Left ventricle myocardium superior (tissue), 1 donor: ENCODE data around the gene CAPN2. TPM values are rescaled to one million over a fixed set of nuclear protein-coding genes. Genes with fewer than 3 reads are reported as not detected.
A peak's percentile ranks its signal among the peaks of the same experiment; 100 is the strongest.

Experiments used
- ATAC-seq: fragments of 200-7000 bp; cut with Tn5 transposase; one replicate; pipeline ENCODE4 v1.9.1; 2020; ENCODE audit warnings: mild to moderate bottlenecking, moderate library complexity
- DNase-seq: peaks from one replicate; pipeline ENCODE4 v3.0.0-alpha.2; 2020
- intact Hi-C: fragments of 100-400 bp; cut with micrococcal nuclease; formaldehyde crosslinking; loops from one replicate; pipeline ENCODE4 v1.11.0; 2022
- total RNA-seq: library from RNA; stranded (reverse); fragmentation: NEBNext Ultra II Directional; extraction: Animal tissue kit (Norgen Biotek cat#: 25700); gene quantifications from one replicate; pipeline ENCODE4 v1.2.1, GENCODE V29; 2021
- donor health status: DM: no; HTN: yes; CAD: no; lungs with severe emphysema.

Gene CAPN2
- total RNA-seq, 1 donor from 2014 or later, result 76.9 TPM

GRCh38 chr1:223750730-223751570 is 38.6 kb downstream of the CAPN2 start:
- ATAC-seq (no peak), DNase-seq (no peak)
- intact Hi-C loops, result no loop called here

- DNase-seq (no peak), ATAC-seq (no peak)
- intact Hi-C loops, result no loop called here
Measured at GRCh38 chr1:223751696-223752095, 39.4 kb downstream of the CAPN2 start.

DNA sequence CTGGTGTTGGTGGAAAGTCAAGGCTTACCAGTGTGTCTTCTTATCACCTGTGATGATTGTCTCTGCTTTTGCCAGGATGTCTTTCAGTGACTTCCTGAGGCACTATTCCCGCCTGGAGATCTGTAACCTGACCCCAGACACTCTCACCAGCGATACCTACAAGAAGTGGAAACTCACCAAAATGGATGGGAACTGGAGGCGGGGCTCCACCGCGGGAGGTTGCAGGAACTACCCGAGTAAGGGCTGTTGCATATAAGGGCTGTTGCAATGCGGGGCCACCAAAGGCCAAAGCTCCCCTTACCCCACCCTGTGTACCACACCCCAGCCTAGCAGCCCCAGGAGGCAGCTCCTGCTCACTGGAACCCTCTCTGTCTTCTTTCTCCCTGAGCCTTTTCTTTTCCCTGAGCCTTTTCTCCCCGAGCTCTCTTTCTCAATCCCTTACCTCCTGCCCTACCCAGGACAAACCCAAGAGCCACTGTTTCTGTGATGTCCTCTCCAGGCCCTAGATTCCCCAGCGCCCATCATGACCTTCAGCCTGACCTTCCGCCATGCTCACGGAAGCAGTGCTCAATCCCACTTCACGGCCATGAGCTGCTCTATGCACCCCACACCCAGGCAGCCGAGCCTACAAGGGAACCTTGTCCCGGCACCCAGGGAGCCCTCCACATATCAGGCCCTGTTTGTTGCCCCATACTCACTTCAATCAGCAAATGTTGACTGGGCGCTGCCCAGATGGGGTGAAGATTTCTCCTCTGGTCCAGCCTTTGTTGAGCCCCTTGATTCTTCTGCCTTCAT is 40.6 kb downstream of the CAPN2 start:
- no peak for DNase-seq
- intact Hi-C loops, result no loop called here
- ATAC-seq, result no peak

DNA sequence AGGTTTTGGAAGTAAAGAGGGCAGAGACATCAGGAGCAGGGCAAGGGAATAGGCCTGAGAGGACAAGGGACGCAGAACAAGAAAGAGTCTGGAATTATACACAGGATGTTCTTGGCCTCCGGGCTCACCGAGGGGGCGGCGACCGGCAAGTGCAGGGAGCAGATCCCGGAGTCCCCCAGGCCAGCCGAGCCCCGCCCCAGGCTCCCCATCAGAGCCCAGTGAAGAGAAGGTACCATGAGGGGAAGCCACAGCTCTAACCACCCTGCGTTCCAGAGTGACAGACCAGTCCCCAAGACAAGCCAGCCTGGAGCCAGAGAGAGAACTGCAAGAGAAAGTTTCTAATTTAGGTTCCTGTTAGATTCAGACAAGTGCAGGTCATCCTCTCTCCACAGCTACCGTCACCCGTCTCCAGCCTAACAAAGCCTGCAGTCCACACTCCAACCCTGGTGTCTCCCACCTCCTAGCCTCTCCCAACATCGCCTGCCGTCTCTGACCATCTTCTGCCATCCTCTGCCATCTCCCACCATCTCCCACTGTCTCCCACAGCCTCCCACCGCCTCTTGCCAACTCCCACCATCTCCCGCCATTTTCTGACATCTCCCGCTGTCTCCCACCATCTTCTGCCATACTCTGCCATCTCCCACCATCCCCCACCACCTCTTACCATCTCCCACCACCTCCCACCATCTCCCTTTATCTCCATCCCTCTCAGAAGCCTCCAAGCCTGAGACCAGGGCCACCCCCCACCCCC is 42.5 kb downstream of the CAPN2 start:
- ATAC-seq (no peak), DNase-seq (no peak)
- intact Hi-C loops, result no loop called here

- intact Hi-C loops, result no loop called here
- ATAC-seq (no peak), DNase-seq (no peak)
Measured at GRCh38 chr1:223755432-223755792, 43.1 kb downstream of the CAPN2 start.

GRCh38 chr1:223755992-223756775 is 43.8 kb downstream of the CAPN2 start:
- no peak for DNase-seq
- ATAC-seq, result no peak
- intact Hi-C loops, result no loop called here

GRCh38 chr1:223756806-223757700 is 44.7 kb downstream of the CAPN2 start:
- intact Hi-C loops, result no loop called here
- DNase-seq (no peak), ATAC-seq (no peak)

GRCh38 chr1:223758734-223759133 is 46.4 kb downstream of the CAPN2 start:
- intact Hi-C loops, result no loop called here
- no peak for DNase-seq
- no peak for ATAC-seq

- intact Hi-C loops, result no loop called here
- DNase-seq (no peak), ATAC-seq (no peak)
Measured at GRCh38 chr1:223759273-223759672, 46.9 kb downstream of the CAPN2 start.

GRCh38 chr1:223760833-223761232 is 48.5 kb downstream of the CAPN2 start:
- ATAC-seq, result no peak
- DNase-seq, result no peak
- intact Hi-C loops, result no loop called here

GRCh38 chr1:223761411-223761810 is 49.1 kb downstream of the CAPN2 start:
- intact Hi-C loops, result no loop called here
- DNase-seq, result no peak
- ATAC-seq, result no peak

DNA sequence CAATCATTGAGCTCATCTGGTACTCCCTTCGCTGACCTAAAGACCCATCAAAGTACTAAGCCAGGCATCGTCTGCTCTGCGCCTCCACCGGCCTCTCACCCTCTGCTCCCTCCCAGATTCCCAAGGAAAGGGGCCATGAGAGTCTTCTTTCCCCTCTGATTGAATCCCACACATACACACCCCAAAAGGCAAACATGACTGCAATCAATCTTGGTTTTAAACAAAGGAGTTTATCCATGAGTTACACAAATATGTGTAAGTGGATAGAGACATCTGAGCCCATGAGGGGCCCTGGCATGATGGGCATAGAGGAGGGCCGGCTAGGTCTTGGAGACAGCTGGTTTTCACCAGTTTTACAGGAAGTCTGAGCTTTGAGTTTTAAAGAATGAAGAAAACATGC is 50.9 kb downstream of the CAPN2 start:
- intact Hi-C loops, result no loop called here
- no peak for ATAC-seq
- DNase-seq, result no peak

DNA sequence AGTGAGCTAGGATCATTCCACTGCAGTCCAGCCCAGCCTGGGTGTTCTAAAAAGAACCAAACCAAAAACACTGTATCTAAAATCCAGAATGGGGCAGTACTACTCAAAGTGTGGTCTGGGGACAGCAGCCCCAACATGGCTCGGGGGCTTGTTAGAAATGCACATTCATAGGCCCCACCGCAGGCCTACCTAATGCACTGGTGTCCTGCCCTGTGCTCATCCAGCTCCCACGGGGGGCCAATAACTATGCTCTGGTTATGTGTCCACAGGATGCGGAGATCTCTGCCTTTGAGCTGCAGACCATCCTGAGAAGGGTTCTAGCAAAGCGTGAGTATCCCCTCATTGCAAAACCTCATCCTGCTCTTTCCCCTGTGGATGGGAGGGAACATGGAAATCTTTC is 51.5 kb downstream of the CAPN2 start:
- intact Hi-C loops, result no loop called here
- ATAC-seq (no peak), DNase-seq (no peak)

GRCh38 chr1:223765036-223765718 is 52.8 kb downstream of the CAPN2 start:
- DNase-seq (peak; percentile 81), ATAC-seq (peak; percentile 95)
- intact Hi-C loops, result no loop called here

- DNase-seq, result no peak
- intact Hi-C loops, result no loop called here
Measured at GRCh38 chr1:223765719-223766340, 53.5 kb downstream of the CAPN2 start.

GRCh38 chr1:223770621-223771315 is 58.4 kb downstream of the CAPN2 start:
- DNase-seq (no peak), ATAC-seq (no peak)

More at GRCh38 chr1:223765719-223766340, 53.5 kb downstream of the CAPN2 start:
- no peak for ATAC-seq

GRCh38 chr1:223771469-223771813 is 59.1 kb downstream of the CAPN2 start:
- intact Hi-C loops, result no loop called here
- no peak for DNase-seq
- ATAC-seq, result peak; percentile 4

More at GRCh38 chr1:223770621-223771315, 58.4 kb downstream of the CAPN2 start:
- intact Hi-C loops, result no loop called here
